Heart left ventricle (tissue), 16 donors: ENCODE data around the gene COMMD10. TPM values are rescaled to one million over a fixed set of nuclear protein-coding genes. Genes with fewer than 3 reads are reported as not detected.

ENCODE experiments used
- ATAC-seq, 4 donors: fragments of 200-7000 bp; cut with Tn5 transposase; one replicate each; pipeline ENCODE4 v1.9.1; 2020 to 2022; ENCODE audit warnings: moderate library complexity in 4 of 4, mild to moderate bottlenecking in 3 of 4, moderate number of reproducible peaks in 1 of 4
- DNase-seq, 5 donors: peaks; one replicate each; pipeline ENCODE4 v3.0.0-alpha.2; 2020
- H3K27ac ChIP-seq, 12 donors: fragments of 200-600 bp; sonication (generic) in 4 of 12; one replicate each; pipeline versions ENCODE4 v1.5.0 to v1.8.0; 2016 to 2022; ENCODE audit warnings: mild to moderate bottlenecking in 2 of 12
- H3K27me3 ChIP-seq, 9 donors: fragments of 200-600 bp; sonication (generic) in 2 of 9; one replicate each; pipeline versions ENCODE4 v1.5.1 to v1.8.0; 2016 to 2022; ENCODE audit warnings: mild to moderate bottlenecking in 3 of 9
- H3K36me3 ChIP-seq, 9 donors: fragments of 200-600 bp; sonication (generic) in 2 of 9; one replicate each; pipeline versions ENCODE4 v1.5.0 to v1.8.0; 2018 to 2022; ENCODE audit warnings: mild to moderate bottlenecking in 2 of 9
- H3K4me1 ChIP-seq, 12 donors: fragments of 200-600 bp; sonication (generic) in 4 of 12; one replicate each; pipeline versions ENCODE4 v1.5.0 to v1.8.0; 2016 to 2022; ENCODE audit warnings: mild to moderate bottlenecking in 3 of 12
- H3K4me3 ChIP-seq, 12 donors: fragments of 200-600 bp; sonication (generic) in 4 of 12; one replicate each; pipeline versions ENCODE4 v1.5.0 to v1.8.0; 2017 to 2022; ENCODE audit warnings: mild to moderate bottlenecking in 9 of 12, moderate library complexity in 4 of 12
- H3K9me3 ChIP-seq, 12 donors: fragments of 200-600 bp; sonication (generic) in 4 of 12; one replicate each; pipeline versions ENCODE4 v1.5.0 to v1.8.0; 2016 to 2022; ENCODE audit warnings: mild to moderate bottlenecking in 1 of 12
- CTCF ChIP-seq, 12 donors: fragments of 200-600 bp; sonication (generic) in 4 of 12; IDR thresholded peaks; one replicate each; pipeline versions ENCODE4 v1.5.0 to v1.8.0; 2018 to 2022; ENCODE audit warnings: antibody characterized with exemption in 12 of 12, mild to moderate bottlenecking in 5 of 12
- POLR2A ChIP-seq, 2 donors: fragments of 450-650 bp; IDR thresholded peaks; one replicate each; pipeline ENCODE4 v1.6.1; 2017; ENCODE audit warnings: antibody characterized with exemption in 2 of 2, mild to moderate bottlenecking in 2 of 2, moderate library complexity in 2 of 2
- WGBS, 4 donors: extraction: QIAGEN DNeasy Blood & Tissue Kit in 2 of 4; methylation state at CpG; one replicate each; pipeline versions ENCODE4 v1.1.5 to v1.1.7; 2013 to 2018; 5-methylcytosine and 5-hydroxymethylcytosine counted together
- intact Hi-C, 10 donors: fragments of 100-400 bp; cut with DNase I; formaldehyde crosslinking; loops; one replicate each; pipeline versions ENCODE4 v1.11.1 to v1.14.2; 2022
- polyA plus RNA-seq, 2 donors: library from polyadenylated mRNA; stranded (reverse); fragments of 200-250 nt; gene quantifications; one replicate each; pipeline ENCODE4 v1.2.3, GENCODE V29; 2013
- total RNA-seq, 9 donors: library from RNA; depleted of rRNA in 2 of 9; stranded (reverse); fragments of >200 nt in 2 of 9; fragmentation: NEBNext Ultra II Directional in 3 of 9; extraction: Animal tissue kit (Norgen Biotek cat#: 25700) in 3 of 9; gene quantifications; one replicate each; pipeline versions ENCODE4 v1.1.0 to v1.2.4, GENCODE V29; 2016 to 2023
- donor health status: ischemic (EF 13 %, LVEDD 7.1; RV severe dilation, severe dysfunction).
- donor health status: healthy with polysubstance abuse.
- donor health status: DM: no; HTN: yes; CAD: no.
- donor health status: DM: no; HTN: no; CAD: no.
- donor health status: ischemic (EF 25% LVEDD 6.9; RV normal size, moderate dysfunction).
- donor health status: ischemic (EF 25% LVEDD 5.7; RV mildly dilated, moderate dysfunction).
- donor health status: healthy.
- donor health status: DM: yes; HTN: yes; CAD: no.
- donor health status: ischemic (EF 35%, LVEDD 5.7; RV mildly dilated, moderate dysfunction).
- donor health status: nonischemic (EF 11% LVEDD 7.7; RV severe dilation, severe dysfunction).
- donor health status: DM: yes; HTN: yes; CAD: no.
- donor health status: PGD.
- donor health status: ischemic (EF 29% LVEDD 5.4; RV normal size, mild dysfunction).
- donor health status: nonischemic (EF 23%, LVEDD 6.1; RV moderate dilation, normal function).

Gene COMMD10
- total and polyA plus RNA-seq, 11 donors = 25.2 to 42.2 (median 29.8) TPM

DNA sequence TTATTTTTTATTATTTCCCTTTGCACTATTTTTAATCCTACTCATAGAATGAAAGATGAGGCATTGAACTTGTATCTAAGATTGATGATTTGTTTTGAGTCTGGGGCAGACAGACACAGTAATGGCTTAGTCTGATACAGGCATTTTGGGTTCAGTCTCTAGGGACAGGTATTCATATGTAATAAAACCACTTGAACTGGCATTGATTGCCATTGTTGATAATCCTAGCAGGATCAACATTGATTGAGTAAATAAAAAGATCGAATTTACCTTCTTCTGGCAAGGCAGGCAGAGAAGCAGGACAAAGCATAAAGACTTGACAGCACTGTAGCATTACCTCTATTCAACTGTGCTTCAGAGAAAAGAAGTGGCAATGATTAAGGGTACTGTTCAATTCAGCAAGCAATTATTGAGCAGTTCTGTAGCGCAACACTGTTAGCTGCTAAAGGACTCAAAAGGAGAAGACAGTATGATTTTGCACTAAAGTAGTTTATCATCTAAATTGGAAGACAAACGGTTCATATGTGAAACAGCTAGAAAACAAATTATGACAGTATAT, 144.4 kb downstream of the COMMD10 start:
- no peak for TF ChIP-seq CTCF (IDR thresholded peaks at IDR 0.05)
- 75 to 81% (median 78%) methylated on average over 3 of the region's 3 CpGs for WGBS, 4 donors

DNA sequence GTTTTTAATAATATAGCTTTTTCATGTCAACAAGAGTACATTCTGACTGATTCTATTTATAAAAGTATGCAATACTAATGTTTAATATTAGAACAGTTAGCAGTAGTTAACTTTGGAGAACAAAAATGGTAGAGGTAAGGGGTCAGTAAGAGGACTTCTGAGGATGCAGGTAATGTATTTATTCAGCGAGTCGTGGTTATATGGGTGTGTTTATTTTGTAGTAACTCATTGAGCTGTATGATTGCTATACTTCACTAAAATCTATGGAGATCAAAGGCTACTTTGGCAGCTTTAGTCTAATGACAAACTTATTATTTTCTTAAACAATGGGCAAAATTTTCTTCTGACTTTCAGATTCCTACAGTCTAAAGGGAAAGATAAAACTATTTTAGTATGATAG, 146.5 kb downstream of the COMMD10 start:
- Histone ChIP-seq H3K27me3 (no peaks in the 10 kb centered on the region), H3K36me3 (no peaks in the 10 kb centered on the region), H3K27ac (no peak overlapping the region), H3K4me3 (no peak overlapping the region), H3K9me3 (no peaks in the 10 kb centered on the region), H3K4me1 (no peaks in the 10 kb centered on the region)
- TF ChIP-seq POLR2A (IDR thresholded peaks at IDR 0.05) = no peak
- ATAC-seq (no peak), DNase-seq (no peak)
- intact Hi-C loops = no loop called here
- 96 to 98% (median 97%) methylated on average over 2 of the region's 2 CpGs for WGBS, 4 donors

More for the DNA sequence above, 144.4 kb downstream of the COMMD10 start:
- Histone ChIP-seq H3K4me1 (no peaks in the 10 kb centered on the region), H3K4me3 (no peak overlapping the region), H3K27ac (no peak overlapping the region), H3K9me3 (peaks cover 0 to 12% (median 1%) of the 10 kb centered on the region in 12 donors), H3K27me3 (no peaks in the 10 kb centered on the region), H3K36me3 (no peaks in the 10 kb centered on the region)
- DNase-seq = no peak
- ATAC-seq = no peak
- intact Hi-C loops = no loop called here

GRCh38 chr5:116234681-116235080, 149.9 kb downstream of the COMMD10 start:
- Histone ChIP-seq H3K9me3 (no peaks in the 10 kb centered on the region), H3K36me3 (no peaks in the 10 kb centered on the region), H3K4me3 (no peak overlapping the region), H3K27ac (no peak overlapping the region), H3K4me1 (no peaks in the 10 kb centered on the region), H3K27me3 (no peaks in the 10 kb centered on the region)
- WGBS, 4 donors = 95 to 98% (median 96%) methylated on average over 7 of the region's 7 CpGs
- no peak for TF ChIP-seq POLR2A (IDR thresholded peaks at IDR 0.05)
- no peak for TF ChIP-seq CTCF (IDR thresholded peaks at IDR 0.05)
- ATAC-seq = no peak
- no peak for DNase-seq
- intact Hi-C loops = no loop called here

- intact Hi-C loops = no loop called here
- Histone ChIP-seq H3K4me3 (no peak overlapping the region), H3K27me3 (no peaks in the 10 kb centered on the region), H3K9me3 (no peaks in the 10 kb centered on the region), H3K27ac (no peak overlapping the region), H3K4me1 (peaks cover 0 to 11% (median 2%) of the 10 kb centered on the region in 12 donors), H3K36me3 (no peaks in the 10 kb centered on the region)
- WGBS, 4 donors = 97 to 98% (median 97%) methylated on average over 3 of the region's 3 CpGs
- DNase-seq (no peak), ATAC-seq (no peak)
- no peak for TF ChIP-seq POLR2A (IDR thresholded peaks at IDR 0.05)
- peak in 2 of 12 donors; percentile 5 to 11 for TF ChIP-seq CTCF (IDR thresholded peaks at IDR 0.05)
Observed at GRCh38 chr5:116237917-116238500, 153.2 kb downstream of the COMMD10 start.

GRCh38 chr5:116242343-116242742, 157.5 kb downstream of the COMMD10 start:
- H3K27me3 ChIP-seq = no peaks in the 10 kb centered on the region
- 33 to 46% (median 36%) methylated on average over 1 of the region's 1 CpG for WGBS, 4 donors
- no peaks in the 10 kb centered on the region for H3K36me3 ChIP-seq
- no peak for TF ChIP-seq CTCF (IDR thresholded peaks at IDR 0.05)
- no peak for TF ChIP-seq POLR2A (IDR thresholded peaks at IDR 0.05)
- peaks cover 0 to 14% (median 0%) of the 10 kb centered on the region in 12 donors for H3K9me3 ChIP-seq
- intact Hi-C loops = no loop called here
- no peak for ATAC-seq
- no peak overlapping the region for H3K27ac ChIP-seq
- H3K4me3 ChIP-seq = no peak overlapping the region
- DNase-seq = no peak
- H3K4me1 ChIP-seq = peaks cover 0 to 12% (median 2%) of the 10 kb centered on the region in 12 donors
